Dermis microvascular lymphatic vessel endothelial cell (primary cell): ENCODE measurements around the gene SEC14L1. TPM values are rescaled to one million over a fixed set of nuclear protein-coding genes. Genes with fewer than 3 reads are reported as not detected.
"Not testable (repeated sequence)": the region's sequence is repeated elsewhere in the genome, so short reads cannot be mapped to it uniquely, and the experiment has no call there.

Source experiments
- DNase-seq, 2 donors: peaks; one replicate each; pipeline versions ENCODE4 v3.0.0 to v3.0.0-alpha.2; 2010; ENCODE audit warnings: low read depth in 2 of 2
- total RNA-seq: library from RNA; depleted of rRNA; stranded (reverse); fragments of >200 nt; gene quantifications from 2 replicates; pipeline ENCODE4 v1.2.1, GENCODE V29; 2014

Gene SEC14L1
- total RNA-seq, 1 donor from 2014 or later: 196 TPM

DNA sequence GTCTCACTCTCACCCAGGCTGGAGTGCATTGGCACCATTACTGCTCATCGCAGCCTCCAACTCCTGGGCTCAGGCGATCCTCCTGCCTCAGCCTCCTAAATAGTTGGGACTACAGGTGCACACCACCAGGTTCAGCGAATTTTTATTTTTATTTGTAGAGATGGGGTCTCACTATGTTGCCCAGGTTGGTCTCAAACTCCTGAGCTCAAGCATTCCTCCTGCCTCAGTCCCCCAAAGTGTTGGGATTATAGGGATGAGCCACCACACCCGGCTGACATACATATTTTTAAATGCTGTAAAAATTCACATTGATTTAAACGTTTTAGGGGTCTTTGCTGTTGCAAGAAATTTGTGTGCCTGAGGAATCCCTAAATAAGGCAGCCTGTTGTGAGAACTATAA, 24.8 kb upstream of the SEC14L1 start:
- DNase-seq: no peak

- DNase-seq: peak in 1 of 2 donors; percentile 86
Measured at GRCh38 chr17:77116371-77116860, 24.4 kb upstream of the SEC14L1 start.

GRCh38 chr17:77117415-77117814, 23.4 kb upstream of the SEC14L1 start:
- no peak for DNase-seq

DNA sequence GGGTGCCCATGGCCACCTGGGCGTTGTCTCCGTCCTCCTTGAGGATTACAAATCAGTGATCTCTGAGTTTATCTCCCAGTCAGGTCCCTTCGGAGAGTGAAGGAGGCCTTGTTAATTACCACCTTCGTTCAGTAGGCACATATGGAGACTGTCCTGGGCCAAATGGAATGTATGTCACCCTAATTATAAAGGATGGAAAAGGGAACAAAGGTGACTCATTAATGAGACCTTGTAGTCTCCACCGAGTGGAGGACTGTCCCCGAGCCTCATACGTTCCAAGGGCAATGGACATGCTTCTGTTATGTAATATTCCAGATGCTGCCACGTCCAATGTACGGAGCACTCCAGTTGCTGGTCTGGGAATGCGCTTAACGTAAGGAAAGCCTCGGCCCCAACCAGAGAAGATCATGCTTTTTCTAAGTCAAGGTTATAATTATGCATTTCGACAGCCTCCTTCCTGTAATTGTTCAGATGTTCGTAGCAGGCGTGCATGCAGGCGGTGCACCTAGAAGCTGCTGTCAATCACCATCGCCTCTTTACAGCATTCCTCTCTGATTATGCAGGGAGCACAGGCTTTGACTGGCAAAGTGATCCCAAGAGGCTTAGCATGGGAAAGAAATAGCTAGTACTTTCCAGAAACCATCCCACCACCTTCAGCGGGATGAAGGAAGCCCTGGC, 22.4 kb upstream of the SEC14L1 start:
- peak in 1 of 2 donors; percentile 97 for DNase-seq

DNA sequence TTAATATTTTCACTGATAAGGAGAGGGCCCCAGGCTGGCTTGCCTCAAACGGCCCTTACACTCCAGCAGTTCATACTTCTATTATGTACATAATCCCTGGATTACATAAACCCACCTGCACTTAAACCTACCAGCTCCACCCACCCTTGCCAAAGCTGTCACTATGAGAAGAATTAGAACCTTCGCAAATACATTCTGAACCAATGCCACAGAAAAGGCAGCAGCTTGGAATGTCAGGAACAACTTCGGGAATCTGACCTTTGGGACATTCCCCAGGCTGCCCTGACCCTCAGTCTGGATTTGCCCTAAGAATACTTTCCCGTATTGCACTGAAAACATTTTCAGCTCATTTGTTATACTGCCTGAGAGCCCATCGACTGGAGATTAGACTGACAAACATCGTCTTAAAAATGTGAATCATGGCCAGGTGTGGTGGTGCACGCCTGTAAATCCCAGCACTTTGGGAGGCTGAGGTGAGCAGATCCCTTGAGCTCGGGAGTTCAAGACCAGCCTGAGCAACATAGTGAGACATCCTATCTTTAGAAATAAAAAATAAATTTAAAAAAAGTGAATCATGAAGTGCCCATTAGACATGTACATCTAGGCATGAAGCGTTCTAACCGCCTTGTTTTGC, 21.0 kb upstream of the SEC14L1 start:
- peak in 1 of 2 donors; percentile 56 for DNase-seq

- DNase-seq: peak in 1 of 2 donors; percentile 72
Measured at GRCh38 chr17:77120868-77121267, 19.9 kb upstream of the SEC14L1 start.

GRCh38 chr17:77124192-77124889, 16.4 kb upstream of the SEC14L1 start:
- peak; percentile 84 to 98 for DNase-seq

GRCh38 chr17:77125432-77125901, 15.3 kb upstream of the SEC14L1 start:
- peak; percentile 96 to 99 for DNase-seq

DNA sequence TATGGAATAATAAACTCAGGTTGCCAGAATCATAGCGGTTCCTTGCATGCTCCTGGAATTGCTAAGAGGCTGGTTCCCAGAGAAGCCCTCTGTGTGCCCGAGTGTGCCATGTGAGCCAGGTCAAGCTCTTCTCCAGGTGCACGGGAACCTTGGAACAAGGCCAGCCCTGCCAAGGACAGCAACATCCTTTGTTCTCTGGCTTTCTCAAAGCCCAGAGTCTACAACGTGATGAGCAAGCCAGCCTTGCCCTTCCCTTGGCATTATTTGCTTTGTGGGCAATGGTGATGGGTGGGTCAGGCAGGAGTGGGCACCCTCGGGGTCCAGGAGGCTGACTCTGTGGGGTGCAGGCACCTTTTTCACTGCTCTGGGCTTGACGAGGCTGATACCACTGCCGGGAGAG, 14.2 kb upstream of the SEC14L1 start:
- peak in 1 of 2 donors; percentile 79 for DNase-seq

- peak in 1 of 2 donors; percentile 46 for DNase-seq
Measured at GRCh38 chr17:77127735-77128361, 12.9 kb upstream of the SEC14L1 start.

- DNase-seq: no peak
Measured at GRCh38 chr17:77128896-77129567, 11.7 kb upstream of the SEC14L1 start.

DNA sequence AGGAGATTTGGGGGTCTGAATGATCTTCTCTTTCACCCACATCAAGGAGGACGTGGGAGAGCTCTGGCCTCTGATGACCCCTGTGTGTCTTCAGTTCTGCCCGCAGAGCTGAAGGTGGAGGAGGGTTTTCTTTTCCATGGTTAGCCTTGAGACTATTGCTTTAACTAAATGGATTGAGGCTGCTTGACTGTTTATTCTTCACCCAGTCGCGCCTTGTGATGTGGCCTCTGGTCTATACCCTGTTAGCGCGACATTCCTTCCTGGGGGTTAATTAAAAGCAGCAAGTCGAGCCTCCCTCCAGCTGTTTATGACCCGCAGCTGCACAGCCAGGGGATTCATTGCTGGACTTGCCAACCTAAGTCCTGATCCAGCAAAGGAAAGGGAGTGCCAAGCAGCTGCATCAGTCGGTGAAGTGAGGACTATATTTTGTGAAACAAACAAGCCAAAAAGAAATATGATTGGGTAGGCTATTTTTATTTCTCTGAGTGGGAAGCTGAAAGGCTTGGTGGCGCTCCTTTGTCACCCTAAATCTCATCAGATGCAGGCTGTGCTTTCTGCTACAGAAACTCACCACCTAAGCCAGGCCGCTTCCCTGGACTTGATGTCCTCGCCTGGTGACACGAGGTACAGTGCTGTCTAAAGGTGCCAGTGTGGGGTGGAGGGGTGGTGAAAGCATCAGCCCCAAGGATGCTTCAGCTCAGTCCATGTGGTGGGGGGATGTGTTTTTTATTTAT, 11.0 kb upstream of the SEC14L1 start:
- no peak for DNase-seq

- no peak for DNase-seq
Measured at GRCh38 chr17:77130525-77130924, 10.2 kb upstream of the SEC14L1 start.

- peak in 1 of 2 donors; percentile 82 for DNase-seq
Measured at GRCh38 chr17:77131904-77132303, 8.9 kb upstream of the SEC14L1 start.

- DNase-seq: no peak
Measured at GRCh38 chr17:77132411-77133086, 8.2 kb upstream of the SEC14L1 start.

DNA sequence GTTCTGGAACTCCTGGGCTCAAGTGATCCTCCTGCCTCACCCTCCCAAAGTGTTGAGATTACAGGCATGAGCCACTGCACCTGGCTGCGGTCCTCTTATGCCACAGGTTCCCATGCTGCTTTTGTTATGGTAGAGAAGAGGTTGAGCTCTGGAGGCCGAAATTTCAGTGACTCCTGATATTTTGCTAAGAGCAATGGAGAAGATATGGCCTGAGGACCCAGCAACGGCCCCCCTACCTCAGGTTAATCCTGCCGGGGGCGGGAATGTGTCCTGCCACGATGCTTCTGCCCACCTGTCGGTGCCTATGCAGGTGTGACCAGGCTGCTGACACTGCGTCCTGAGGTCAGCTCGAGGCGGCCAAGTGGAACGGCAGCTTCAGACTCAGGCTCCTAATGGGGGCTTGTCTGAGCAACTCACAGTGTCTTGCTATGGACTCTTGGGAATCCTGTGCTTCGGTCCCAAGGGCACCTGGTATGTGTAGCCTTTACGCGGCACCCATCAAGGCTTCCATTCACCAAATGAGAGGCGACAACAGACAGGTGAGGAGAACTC, 7.6 kb upstream of the SEC14L1 start:
- DNase-seq: no peak

GRCh38 chr17:77136420-77136767, 4.4 kb upstream of the SEC14L1 start:
- no peak for DNase-seq

DNA sequence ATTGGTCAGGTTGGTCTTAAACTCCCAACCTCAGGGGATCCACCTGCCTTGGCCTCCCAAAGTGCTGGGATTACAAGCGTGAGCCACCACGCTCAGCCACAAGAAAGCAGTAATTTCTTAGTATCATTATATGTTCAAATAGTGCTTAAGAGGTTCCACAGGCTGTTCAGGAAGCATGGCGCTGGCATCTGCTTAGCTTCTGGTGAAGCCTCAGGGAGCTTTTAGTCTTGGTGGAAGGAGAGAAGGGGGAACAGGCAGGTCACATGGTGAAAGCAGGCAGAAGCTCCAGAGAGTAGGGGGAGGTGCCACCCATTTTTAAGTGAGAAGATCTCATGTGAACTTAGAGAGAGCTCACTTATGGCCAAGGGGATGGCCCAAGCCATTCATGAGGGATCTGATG, 3.7 kb upstream of the SEC14L1 start:
- DNase-seq: no peak

DNA sequence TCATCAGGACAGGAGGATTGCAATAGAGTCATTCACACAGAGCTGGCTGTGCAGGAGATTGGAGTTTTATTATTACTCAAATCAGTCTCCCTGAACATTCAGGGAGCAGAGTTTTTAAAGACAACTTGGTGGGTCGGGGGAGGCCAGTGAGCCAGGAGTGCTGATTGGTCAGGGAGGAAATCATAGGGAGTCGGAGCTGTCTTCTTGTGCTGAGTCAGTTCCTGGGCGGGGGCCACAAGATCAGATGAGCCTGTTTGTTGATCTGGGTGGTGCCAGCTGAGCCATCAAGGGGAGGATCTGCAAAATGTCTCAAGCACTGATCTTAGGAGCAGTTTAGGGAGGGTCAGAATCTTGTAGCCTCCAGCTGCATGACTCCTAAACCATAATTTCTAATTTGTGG, 2.9 kb upstream of the SEC14L1 start:
- DNase-seq: not testable (repeated sequence)
